Stimulated activated CD4-positive, alpha-beta T cell treated with anti-CD3 and anti-CD28 coated beads, Interleukin-1b, Interleukin-23, amount 100 ng/mL, for 4 hours (primary cell): ENCODE results near the gene ACIN1.
"Not testable (repeated sequence)": the region's sequence is repeated elsewhere in the genome, so short reads cannot be mapped to it uniquely, and the experiment has no call there.

Source experiments
- DNase-seq, 2 donors: peaks; one replicate each; pipeline ENCODE4 v3.0.0-alpha.2; 2020; ENCODE audit warnings: low read depth in 2 of 2

Gene ACIN1

GRCh38 chr14:23015618-23016017 is 79.3 kb downstream of the ACIN1 start:
- DNase-seq = no peak

GRCh38 chr14:23013749-23014054 is 81.2 kb downstream of the ACIN1 start:
- not testable (repeated sequence) for DNase-seq

GRCh38 chr14:23013054-23013748 is 81.7 kb downstream of the ACIN1 start:
- DNase-seq = no peak

GRCh38 chr14:23009939-23010726 is 84.8 kb downstream of the ACIN1 start, which contains the start of gene C14orf93:
Gene C14orf93, minus strand, starts transcription at chr14:23010143. Its CDS starts 11,120 bp downstream, at chr14:22999023.
- peak; percentile 66 to 84 for DNase-seq

- DNase-seq = no peak
Measured at GRCh38 chr14:23009483-23009938, 85.4 kb downstream of the ACIN1 start.

- no peak for DNase-seq
Measured at GRCh38 chr14:23008831-23009230, 86.1 kb downstream of the ACIN1 start.
